ENCODE data around the gene ANO10.

Gene ANO10, protein sequence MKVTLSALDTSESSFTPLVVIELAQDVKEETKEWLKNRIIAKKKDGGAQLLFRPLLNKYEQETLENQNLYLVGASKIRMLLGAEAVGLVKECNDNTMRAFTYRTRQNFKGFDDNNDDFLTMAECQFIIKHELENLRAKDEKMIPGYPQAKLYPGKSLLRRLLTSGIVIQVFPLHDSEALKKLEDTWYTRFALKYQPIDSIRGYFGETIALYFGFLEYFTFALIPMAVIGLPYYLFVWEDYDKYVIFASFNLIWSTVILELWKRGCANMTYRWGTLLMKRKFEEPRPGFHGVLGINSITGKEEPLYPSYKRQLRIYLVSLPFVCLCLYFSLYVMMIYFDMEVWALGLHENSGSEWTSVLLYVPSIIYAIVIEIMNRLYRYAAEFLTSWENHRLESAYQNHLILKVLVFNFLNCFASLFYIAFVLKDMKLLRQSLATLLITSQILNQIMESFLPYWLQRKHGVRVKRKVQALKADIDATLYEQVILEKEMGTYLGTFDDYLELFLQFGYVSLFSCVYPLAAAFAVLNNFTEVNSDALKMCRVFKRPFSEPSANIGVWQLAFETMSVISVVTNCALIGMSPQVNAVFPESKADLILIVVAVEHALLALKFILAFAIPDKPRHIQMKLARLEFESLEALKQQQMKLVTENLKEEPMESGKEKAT

DNA sequence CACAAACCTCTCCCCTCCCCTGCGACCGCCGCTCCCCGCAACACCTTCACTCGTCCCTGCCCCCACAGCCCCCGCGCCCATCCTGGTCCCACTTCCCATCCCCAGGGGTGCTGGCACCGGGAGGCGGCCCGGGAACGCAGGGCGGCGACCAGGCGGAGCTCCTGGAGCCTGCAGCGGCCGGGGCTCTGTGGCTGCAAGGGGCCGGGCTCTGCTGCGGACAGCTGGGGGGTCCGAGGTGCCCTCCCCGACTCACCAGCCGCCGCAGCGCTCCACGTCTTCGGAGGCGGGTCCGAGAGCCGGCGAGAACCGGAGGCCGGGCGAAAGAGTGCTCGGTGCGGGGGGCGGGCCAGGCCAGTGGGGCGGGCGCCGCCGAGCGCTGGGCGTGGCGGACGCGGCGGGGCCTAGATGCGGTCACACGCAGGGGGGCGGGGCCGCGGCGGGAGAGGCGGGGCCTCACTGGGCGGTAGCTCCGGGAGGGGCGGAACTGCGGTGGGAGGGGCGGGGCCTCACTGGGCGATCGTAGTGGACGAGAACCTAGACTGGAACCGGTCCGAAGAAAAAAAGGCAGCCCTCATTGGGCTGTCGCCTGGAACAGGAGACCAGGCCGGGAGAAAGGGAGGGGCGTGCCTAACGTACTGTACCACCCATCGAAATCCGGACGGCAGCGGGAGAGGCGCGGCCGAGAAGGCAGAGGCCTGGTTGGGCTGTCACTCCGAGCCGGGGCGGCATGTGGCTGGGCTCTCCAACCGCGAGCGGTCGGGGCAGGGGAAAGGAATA, at the start of gene ANO10:
TSS of gene ANO10 (minus strand) at position 356 of the 777 bp plus-strand sequence. CDS start 16,159 bp downstream, outside the sequence.
- TF ChIP-seq EP300 (IDR thresholded peaks at IDR 0.05; ENCODE audit: borderline replicate concordance) (no peak; the same call in 1 of the 2 replicates), NFIC (IDR thresholded peaks at IDR 0.05) (no peak), TEAD4 (IDR thresholded peaks at IDR 0.05) (no peak), FOXM1 (IDR thresholded peaks at IDR 0.05; ENCODE audit: borderline replicate concordance, low read depth) (no peak), YY1 (IDR thresholded peaks at IDR 0.05; ENCODE audit: low read depth) (no peak), ZBTB7A (IDR thresholded peaks at IDR 0.05; ENCODE audit: low read depth) (0 out of 2 replicates have a peak, but pooled peaks have one; percentile 64), USF1 (IDR thresholded peaks at IDR 0.05) (peak; percentile 33; the same call in 1 of the 2 replicates), TAF1 (IDR thresholded peaks at IDR 0.05; ENCODE audit: low read depth) (peak; percentile 14; the same call in 1 of the 2 replicates), EGR1 (IDR thresholded peaks at IDR 0.05) (no peak), MAX (IDR thresholded peaks at IDR 0.05) (peak; percentile 60; the same call in 1 of the 2 replicates), CREB1 (IDR thresholded peaks at IDR 0.05; ENCODE audit: low read depth) (no peak), RAD21 (IDR thresholded peaks at IDR 0.05; ENCODE audit: low read depth) (no peak), TCF12 (IDR thresholded peaks at IDR 0.05; ENCODE audit: low read depth) (no peak), CEBPB (IDR thresholded peaks at IDR 0.05) (no peak)
- TF ChIP-seq, protein P1, sequence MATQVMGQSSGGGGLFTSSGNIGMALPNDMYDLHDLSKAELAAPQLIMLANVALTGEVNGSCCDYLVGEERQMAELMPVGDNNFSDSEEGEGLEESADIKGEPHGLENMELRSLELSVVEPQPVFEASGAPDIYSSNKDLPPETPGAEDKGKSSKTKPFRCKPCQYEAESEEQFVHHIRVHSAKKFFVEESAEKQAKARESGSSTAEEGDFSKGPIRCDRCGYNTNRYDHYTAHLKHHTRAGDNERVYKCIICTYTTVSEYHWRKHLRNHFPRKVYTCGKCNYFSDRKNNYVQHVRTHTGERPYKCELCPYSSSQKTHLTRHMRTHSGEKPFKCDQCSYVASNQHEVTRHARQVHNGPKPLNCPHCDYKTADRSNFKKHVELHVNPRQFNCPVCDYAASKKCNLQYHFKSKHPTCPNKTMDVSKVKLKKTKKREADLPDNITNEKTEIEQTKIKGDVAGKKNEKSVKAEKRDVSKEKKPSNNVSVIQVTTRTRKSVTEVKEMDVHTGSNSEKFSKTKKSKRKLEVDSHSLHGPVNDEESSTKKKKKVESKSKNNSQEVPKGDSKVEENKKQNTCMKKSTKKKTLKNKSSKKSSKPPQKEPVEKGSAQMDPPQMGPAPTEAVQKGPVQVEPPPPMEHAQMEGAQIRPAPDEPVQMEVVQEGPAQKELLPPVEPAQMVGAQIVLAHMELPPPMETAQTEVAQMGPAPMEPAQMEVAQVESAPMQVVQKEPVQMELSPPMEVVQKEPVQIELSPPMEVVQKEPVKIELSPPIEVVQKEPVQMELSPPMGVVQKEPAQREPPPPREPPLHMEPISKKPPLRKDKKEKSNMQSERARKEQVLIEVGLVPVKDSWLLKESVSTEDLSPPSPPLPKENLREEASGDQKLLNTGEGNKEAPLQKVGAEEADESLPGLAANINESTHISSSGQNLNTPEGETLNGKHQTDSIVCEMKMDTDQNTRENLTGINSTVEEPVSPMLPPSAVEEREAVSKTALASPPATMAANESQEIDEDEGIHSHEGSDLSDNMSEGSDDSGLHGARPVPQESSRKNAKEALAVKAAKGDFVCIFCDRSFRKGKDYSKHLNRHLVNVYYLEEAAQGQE (IDR thresholded peaks at IDR 0.05; ENCODE audit: low read depth) = no peak

DNA sequence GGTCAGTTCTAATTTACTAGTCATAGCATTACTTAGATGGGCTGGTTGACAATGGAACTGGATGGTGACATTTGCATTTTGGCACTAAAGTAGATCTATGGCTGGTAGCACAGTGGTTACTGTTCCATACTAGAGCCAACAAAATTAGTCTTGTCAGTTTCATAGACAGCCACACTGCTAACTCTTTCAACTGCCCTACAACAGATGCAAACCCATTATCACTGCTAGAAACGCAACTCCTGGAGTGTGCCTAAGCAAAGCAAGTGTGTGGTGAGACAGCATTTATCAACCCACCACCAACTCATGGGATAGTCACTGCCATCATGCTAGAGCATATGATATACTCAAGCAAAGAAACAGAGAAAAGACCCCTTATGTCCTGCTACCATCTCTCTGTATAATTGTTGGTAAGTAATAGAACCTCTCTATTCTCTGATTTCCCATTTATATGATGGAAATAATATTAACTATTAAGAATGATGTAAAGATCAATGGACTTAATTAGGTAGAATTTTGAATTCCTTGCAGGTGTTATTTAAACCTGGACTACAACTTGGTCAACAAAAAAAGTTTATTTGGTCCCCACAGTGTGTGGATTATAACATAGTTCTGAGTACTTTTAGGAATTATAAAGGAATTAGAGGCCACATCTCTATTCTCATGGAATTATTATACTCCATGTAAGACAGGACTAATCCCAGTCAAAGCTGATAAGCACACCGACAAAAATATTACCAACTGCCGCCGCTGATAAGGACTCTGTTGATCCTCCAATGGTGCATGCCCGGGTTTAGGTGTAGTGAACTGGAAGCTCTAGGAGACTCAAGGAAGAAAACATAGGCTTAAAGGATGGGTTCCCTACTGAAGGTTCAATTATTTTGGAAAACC, 49.1 kb upstream of the ANO10 start:
- no peak for TF ChIP-seq EGR1 (IDR thresholded peaks at IDR 0.05)
- no peak for TF ChIP-seq TAF1 (IDR thresholded peaks at IDR 0.05; ENCODE audit: low read depth)
- TF ChIP-seq ZBTB7A (IDR thresholded peaks at IDR 0.05; ENCODE audit: low read depth) = no peak
- TF ChIP-seq NFIC (IDR thresholded peaks at IDR 0.05) = no peak
- TF ChIP-seq EP300 (IDR thresholded peaks at IDR 0.05; ENCODE audit: borderline replicate concordance) = no peak
- no peak for TF ChIP-seq TEAD4 (IDR thresholded peaks at IDR 0.05)
- no peak for TF ChIP-seq CEBPB (IDR thresholded peaks at IDR 0.05)
- no peak for TF ChIP-seq YY1 (IDR thresholded peaks at IDR 0.05; ENCODE audit: low read depth)
- TF ChIP-seq USF1 (IDR thresholded peaks at IDR 0.05) = no peak
- no peak for TF ChIP-seq FOXM1 (IDR thresholded peaks at IDR 0.05; ENCODE audit: borderline replicate concordance, low read depth)
- TF ChIP-seq TCF12 (IDR thresholded peaks at IDR 0.05; ENCODE audit: low read depth) = no peak
- TF ChIP-seq, protein P1 (IDR thresholded peaks at IDR 0.05; ENCODE audit: low read depth) = no peak
- TF ChIP-seq CREB1 (IDR thresholded peaks at IDR 0.05; ENCODE audit: low read depth) = no peak
- no peak for TF ChIP-seq MAX (IDR thresholded peaks at IDR 0.05)
- TF ChIP-seq RAD21 (IDR thresholded peaks at IDR 0.05; ENCODE audit: low read depth) = no peak

DNA sequence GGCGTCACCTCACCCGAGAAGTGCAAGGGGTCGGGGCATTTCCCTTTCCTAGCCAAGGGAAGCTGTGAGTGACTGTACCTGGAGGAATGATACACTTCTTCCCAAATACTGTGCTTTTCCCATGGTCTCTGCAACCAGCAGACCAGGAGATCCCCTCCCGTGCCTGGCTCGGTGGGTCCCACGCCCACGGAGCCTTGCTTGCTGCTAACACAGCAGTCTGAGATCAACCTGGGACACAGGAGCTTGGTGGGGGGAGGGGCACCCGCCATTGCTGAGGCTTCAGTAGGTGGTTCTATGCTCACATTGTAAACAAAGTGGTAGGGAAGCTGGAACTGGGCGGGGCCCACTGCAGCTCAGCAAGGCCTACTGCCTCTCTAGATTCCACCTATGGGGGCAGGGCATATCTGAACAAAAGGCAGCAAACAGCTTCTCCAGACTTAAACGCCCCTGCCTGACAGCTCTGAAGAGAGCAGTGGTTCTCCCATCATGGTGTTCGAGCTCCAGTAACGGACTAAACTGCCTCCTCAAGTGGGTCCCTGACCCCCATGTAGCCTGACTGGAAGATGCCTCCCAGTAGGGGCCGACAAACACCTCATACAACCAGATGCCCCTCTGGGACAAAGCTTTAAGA, 37.6 kb upstream of the ANO10 start:
- TF ChIP-seq CREB1 (IDR thresholded peaks at IDR 0.05; ENCODE audit: low read depth) = no peak
- TF ChIP-seq EGR1 (IDR thresholded peaks at IDR 0.05) = no peak
- no peak for TF ChIP-seq TEAD4 (IDR thresholded peaks at IDR 0.05)
- no peak for TF ChIP-seq FOXM1 (IDR thresholded peaks at IDR 0.05; ENCODE audit: borderline replicate concordance, low read depth)

DNA sequence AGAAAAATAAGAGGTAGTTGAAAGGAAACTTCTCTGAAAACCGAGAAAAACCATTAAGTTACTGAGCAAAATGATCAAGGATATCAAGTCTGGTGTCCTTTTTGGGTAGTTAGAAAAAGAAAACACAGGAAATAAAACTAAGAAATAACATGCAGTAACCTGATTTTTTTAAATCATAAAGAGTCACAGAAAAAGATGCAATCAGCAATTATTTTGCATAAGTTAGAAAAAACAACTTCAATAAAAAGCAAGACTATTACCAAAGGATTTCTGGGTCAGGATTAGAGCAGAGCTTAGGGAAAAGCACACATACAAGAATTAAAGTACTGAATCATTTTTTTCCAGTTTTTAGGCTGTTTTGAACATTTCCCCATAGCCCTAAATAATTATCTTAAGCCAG, 28.5 kb upstream of the ANO10 start:
- TF ChIP-seq NFIC (IDR thresholded peaks at IDR 0.05) = no peak
- no peak for TF ChIP-seq RAD21 (IDR thresholded peaks at IDR 0.05; ENCODE audit: low read depth)
- TF ChIP-seq MAX (IDR thresholded peaks at IDR 0.05) = no peak
- TF ChIP-seq TCF12 (IDR thresholded peaks at IDR 0.05; ENCODE audit: low read depth) = no peak
- TF ChIP-seq EGR1 (IDR thresholded peaks at IDR 0.05) = no peak
- no peak for TF ChIP-seq EP300 (IDR thresholded peaks at IDR 0.05; ENCODE audit: borderline replicate concordance)
- TF ChIP-seq YY1 (IDR thresholded peaks at IDR 0.05; ENCODE audit: low read depth) = no peak
- TF ChIP-seq ZBTB7A (IDR thresholded peaks at IDR 0.05; ENCODE audit: low read depth) = no peak
- TF ChIP-seq, protein P1 (IDR thresholded peaks at IDR 0.05; ENCODE audit: low read depth) = no peak
- no peak for TF ChIP-seq TEAD4 (IDR thresholded peaks at IDR 0.05)
- TF ChIP-seq USF1 (IDR thresholded peaks at IDR 0.05) = no peak
- no peak for TF ChIP-seq FOXM1 (IDR thresholded peaks at IDR 0.05; ENCODE audit: borderline replicate concordance, low read depth)
- TF ChIP-seq CEBPB (IDR thresholded peaks at IDR 0.05) = no peak
- TF ChIP-seq CREB1 (IDR thresholded peaks at IDR 0.05; ENCODE audit: low read depth) = no peak
- TF ChIP-seq TAF1 (IDR thresholded peaks at IDR 0.05; ENCODE audit: low read depth) = no peak
